Measurements from ENCODE around the gene AKAP11.

Gene AKAP11

GRCh38 chr13:42272804-42273175 is 838 bp downstream of the AKAP11 start:
- DNase-seq (ENCODE audit: low spot score) = no peak

- no peak for DNase-seq (ENCODE audit: low spot score)
Measured at GRCh38 chr13:42274386-42275097, 2.6 kb downstream of the AKAP11 start.

GRCh38 chr13:42275098-42275471 is 3.1 kb downstream of the AKAP11 start:
- no peak for DNase-seq (ENCODE audit: low spot score)

GRCh38 chr13:42275506-42275905 is 3.6 kb downstream of the AKAP11 start:
- DNase-seq (ENCODE audit: low spot score) = no peak

GRCh38 chr13:42276683-42277082 is 4.7 kb downstream of the AKAP11 start:
- DNase-seq (ENCODE audit: low spot score) = no peak

GRCh38 chr13:42277618-42278276 is 5.8 kb downstream of the AKAP11 start:
- no peak for DNase-seq (ENCODE audit: low spot score)

DNA sequence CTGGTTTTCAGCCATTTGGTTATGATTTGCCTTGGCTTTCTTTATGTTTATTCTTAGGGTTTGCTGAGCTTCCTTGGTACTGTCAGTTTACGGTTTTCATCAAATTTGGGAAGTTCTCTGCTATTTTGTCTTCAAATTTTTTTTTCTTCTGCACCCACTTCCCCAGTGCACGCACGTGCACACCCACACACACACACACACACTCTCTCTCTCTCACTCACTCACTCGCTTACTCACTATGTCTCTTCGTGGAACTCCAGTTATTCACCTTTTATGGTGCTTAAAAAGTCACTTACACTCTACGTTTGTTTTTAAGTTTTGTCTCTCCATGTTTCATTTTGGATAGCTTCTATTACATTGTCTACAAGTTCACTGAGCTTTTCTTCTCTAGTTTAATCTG is 7.1 kb downstream of the AKAP11 start:
- no peak for DNase-seq (ENCODE audit: low spot score)

DNA sequence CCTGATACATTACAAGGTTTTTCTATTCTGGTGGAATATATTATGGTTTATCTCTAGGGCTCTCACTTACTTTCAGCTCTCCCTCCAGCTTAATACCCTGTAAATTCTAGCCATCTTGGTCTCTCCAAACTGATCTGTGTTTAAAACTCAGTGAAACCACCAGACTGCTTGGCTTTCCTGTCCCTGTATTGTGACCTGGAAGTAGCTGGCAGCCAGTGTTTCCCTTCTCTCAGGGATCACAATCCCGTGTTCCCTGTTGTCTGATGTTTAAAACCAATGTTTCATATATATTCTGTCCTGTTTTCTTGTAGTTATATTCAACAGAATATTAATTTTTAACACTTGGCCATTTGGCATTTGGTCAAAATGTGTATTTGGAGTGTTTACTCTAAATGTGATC is 8.0 kb downstream of the AKAP11 start:
- no peak for DNase-seq (ENCODE audit: low spot score)

DNA sequence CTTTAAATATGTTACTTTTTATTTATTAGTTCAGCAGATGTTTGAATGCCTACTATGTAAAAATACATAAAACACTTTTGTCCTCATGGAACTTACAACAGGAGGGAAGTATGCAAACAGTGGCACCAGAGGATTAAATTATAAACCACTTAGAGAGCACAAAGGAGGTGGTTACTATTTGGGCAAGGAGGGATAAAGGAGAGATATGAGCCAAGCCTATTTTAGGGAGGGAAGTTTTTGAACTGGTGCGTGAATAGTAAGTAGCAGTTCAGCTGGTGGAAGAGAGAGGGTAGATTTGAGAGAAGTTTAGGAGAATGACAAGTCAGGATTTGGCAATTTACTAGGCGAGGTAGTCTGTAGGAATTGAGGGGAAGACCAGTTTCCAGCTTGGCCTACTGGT is 8.6 kb downstream of the AKAP11 start:
- DNase-seq (ENCODE audit: low spot score) = no peak

DNA sequence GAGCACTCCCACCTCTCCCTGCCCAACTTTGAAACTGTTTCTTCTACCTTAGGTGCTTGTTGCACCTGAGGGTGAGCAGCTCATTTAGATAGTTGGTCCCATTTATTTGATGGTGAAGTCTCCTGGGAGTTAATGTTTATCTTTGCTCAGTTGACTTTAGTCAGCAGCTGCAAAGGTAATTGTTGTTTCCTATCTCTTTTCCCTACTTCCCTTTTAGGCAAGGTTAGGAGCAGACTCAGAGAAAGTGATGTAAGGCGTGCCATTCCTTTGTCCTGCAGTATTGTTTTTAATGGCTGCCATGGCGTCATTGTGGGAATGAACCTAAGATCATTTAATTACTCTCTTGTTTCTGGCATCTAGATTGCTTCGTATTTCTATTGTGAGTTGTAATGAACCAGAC is 11.6 kb downstream of the AKAP11 start:
- no peak for DNase-seq (ENCODE audit: low spot score)

DNA sequence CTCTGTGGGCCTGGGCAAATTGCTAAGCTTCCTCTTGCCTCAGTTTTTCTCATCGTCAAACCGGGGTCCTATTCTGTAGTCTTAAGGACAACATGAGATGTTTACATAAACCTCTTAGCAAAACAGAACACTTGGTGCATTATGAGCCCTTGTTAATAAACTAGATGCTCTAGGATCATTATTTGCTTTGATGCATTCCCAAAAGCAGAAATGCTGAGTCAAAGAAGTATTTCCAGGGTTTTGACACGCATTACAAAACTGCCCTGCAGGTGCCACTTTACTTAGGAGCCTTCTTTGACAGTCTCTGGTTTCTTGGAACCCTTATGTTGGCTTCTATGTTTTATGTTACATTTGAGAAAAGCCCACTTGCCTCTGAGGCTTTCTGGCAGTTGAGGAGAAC is 12.1 kb downstream of the AKAP11 start:
- no peak for DNase-seq (ENCODE audit: low spot score)

- DNase-seq (ENCODE audit: low spot score) = no peak
Measured at GRCh38 chr13:42298392-42298791, 26.4 kb downstream of the AKAP11 start.

DNA sequence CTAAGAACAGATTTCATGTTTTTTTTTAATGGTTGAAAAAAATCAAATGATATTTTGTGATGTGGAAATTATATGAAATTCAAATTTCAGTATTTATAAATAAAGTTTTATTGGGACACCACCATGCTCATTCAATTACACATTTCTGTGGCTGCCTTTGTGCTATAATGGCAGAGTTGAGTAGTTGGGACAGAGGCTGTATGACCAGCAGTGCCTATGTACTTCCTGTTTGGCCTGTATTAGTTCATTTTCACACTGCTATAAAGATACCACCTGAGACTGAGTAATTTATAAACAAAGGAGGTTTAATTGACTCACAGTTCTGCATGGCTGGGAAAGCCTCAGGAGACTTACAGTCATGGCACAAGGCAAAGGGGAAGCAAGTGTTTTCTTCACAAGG is 33.6 kb downstream of the AKAP11 start:
- DNase-seq (ENCODE audit: low spot score) = no peak

- no peak for DNase-seq (ENCODE audit: low spot score)
Measured at GRCh38 chr13:42307461-42307860, 35.5 kb downstream of the AKAP11 start.

DNA sequence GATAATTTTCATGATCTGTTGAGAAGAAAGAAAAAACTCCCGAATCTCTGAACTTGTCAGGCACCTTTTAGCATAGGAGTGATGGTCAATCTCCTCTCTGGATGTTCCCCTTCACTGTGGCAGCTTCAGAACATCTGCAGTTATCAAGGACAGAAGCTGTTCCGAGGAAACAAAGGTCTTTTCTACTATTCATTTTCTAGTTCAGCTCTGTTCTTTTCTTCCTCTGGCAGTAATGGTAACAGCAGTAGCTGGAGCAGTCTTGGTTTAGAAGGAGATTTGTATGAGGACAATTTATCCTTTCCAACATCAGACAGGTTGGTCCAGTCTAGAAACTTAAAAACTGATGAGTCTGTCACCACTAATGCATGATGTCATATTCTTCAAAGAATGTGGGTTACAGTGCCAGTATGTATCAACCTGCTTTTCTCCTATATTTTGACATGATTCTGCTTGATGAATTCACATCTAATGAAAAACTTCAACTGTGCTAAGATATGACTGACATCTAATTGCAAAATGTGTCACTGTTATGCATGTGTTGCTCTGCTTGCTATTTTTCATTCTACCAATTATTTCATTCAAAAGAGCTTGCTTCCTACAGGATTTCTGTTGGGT is 41.0 kb downstream of the AKAP11 start:
- no peak for DNase-seq (ENCODE audit: low spot score)

DNA sequence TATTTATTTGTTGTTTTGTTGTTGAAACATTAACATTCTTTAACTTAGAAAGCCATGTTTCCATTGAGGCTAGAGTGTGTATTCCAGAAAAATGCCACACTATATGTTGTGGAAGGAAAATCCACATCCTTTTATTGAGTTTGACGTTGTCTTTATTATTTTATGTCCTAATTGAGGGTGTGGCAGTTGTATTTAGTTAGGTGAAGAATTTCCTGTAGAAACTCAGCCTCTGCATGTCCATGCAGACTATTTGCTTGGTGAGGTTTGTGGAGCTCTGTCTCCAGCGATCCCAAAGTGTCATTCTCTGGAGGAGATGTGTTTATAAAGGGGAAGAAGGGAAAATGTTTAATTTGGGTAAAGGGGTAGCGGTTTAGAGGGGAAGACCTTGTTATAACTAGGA is 46.6 kb downstream of the AKAP11 start:
- DNase-seq (ENCODE audit: low spot score) = no peak

GRCh38 chr13:42320375-42320787 is 48.4 kb downstream of the AKAP11 start:
- no peak for DNase-seq (ENCODE audit: low spot score)

DNA sequence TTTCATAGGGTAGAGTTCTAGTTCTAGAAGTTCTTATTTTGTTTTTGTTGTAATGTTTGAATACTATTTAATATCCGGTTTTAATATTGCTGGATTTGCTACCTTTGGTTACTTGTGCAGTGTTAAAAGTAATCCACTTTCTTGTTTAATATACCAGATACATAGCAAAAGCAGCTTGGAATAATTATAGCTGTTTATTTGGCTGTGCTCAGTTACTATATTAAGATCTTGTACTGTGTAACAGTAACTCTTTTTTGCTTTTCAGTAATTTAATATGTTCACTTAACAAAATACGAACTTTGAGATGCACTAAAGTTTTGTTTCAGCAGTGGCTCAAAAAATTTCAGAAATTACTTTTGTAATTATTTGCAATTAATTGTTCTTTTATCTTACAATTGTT is 50.9 kb downstream of the AKAP11 start:
- DNase-seq (ENCODE audit: low spot score) = no peak

DNA sequence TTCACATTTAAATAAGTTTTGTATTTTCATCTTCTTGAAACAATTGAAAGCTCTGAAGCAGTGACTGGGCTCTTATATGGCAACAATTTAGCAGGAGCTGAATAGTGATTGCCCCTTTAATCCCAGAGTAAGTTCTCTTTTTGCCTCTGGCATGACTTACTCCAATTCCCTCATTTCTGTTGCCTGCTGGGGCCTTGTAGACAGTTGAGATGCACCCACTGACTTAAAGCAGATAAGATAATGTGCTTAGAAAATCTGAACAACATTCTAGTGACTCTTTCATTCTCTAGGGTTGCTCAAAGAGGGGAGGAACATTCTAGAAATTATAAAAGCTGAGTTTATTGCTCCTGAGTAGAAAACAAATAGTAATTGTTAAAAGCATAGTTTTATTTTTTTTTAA is 52.8 kb downstream of the AKAP11 start:
- no peak for DNase-seq (ENCODE audit: low spot score)

DNA sequence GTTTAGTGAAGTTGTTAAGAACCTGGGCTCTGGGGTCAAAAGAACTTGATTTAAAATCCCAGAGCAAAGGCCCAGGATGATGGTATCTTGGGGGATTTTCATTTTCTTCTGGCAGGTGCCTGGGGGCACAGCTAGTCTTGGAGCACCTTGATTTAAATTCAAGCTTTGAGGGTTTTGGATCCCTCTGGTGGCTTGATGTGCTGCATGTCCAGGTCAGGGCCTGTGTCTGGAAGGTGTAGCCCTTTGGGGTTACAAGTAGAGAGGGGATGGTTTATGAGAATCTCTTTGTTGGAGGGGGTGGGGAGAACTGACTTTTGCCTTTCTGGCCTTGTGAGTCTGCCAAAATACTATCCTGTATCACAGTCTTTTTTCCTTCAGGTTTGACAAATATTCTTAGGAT is 55.8 kb downstream of the AKAP11 start:
- no peak for DNase-seq (ENCODE audit: low spot score)

- no peak for DNase-seq (ENCODE audit: low spot score)
Measured at GRCh38 chr13:42328672-42329071, 56.7 kb downstream of the AKAP11 start.

- DNase-seq (ENCODE audit: low spot score) = no peak
Measured at GRCh38 chr13:42329239-42329638, 57.3 kb downstream of the AKAP11 start.

GRCh38 chr13:42331009-42331408 is 59.1 kb downstream of the AKAP11 start:
- no peak for DNase-seq (ENCODE audit: low spot score)
